HEK293T (cell line): ENCODE data around the gene OVOL1.

Experiments
- ELF4 ChIP-seq: fragments of 450-650 bp; IDR thresholded peaks from 2 replicates; pipeline ENCODE4 v1.6.1; 2017; ENCODE audit warnings: antibody characterized with exemption
- NFRKB ChIP-seq: fragments of 450-650 bp; IDR thresholded peaks from 2 replicates; pipeline ENCODE4 v1.6.1; 2016; ENCODE audit warnings: mild to moderate bottlenecking, moderate library complexity
- SUZ12 ChIP-seq: fragments of 450-650 bp; IDR thresholded peaks from 2 replicates; pipeline ENCODE4 v1.6.1; 2016; ENCODE audit warnings: mild to moderate bottlenecking

DNA sequence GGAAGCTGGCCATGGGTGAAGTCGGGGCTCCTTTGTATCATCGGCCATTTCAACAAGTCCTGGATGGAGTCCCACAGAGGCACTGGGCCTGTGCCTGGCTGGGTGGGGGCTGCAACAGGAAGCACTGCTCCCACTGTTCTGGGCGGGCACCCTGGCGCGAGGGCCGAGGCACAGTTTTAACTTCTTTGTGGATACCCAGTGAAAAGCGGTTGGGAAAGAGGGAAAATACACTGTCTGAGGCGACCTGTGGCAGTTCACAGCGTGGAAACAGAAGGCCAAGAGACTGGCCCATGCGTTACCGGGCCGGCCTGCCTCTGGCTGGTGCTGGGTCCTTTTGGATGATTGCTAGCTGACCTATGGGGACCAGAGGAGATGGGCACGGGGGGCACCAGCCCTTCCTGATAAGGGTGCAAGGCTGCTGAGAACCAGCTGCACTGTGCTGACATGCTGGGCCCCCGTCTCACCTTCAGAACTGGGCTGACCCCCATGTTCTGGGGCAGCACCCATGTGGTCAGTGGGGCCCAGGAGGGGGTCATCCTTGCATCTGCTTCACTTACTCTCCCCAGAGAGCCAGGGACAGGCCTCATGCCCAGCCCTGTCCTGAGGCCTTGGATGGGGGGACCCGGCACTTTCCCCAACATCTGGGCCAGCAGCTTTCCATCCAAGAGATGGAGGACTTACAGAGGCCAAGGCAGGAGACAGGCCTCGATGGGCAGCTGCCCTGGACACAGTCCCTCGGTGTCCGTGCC is 4.2 kb downstream of the OVOL1 start:
- TF ChIP-seq SUZ12 (no peak), NFRKB (no peak), ELF4 (no peak)
